Progenitor cell of endocrine pancreas (in vitro differentiated cells): ENCODE data around the gene AOAH. TPM values are rescaled to one million over a fixed set of nuclear protein-coding genes. Genes with fewer than 3 reads are reported as not detected.

ENCODE experiments used
- DNase-seq: peaks from one replicate; pipeline ENCODE4 v3.0.0; 2021; ENCODE audit warnings: low spot score; ENCODE audit not compliant: unreplicated experiment
- H3K27ac Mint-ChIP-seq: 2 replicates; pipeline ENCODE4 v1.8.0; 2021; ENCODE audit warnings: mild to moderate bottlenecking, moderate library complexity, mixed read lengths
- H3K27me3 Mint-ChIP-seq: 2 replicates; pipeline ENCODE4 v1.8.0; 2021; ENCODE audit warnings: mixed read lengths
- H3K36me3 Mint-ChIP-seq: 2 replicates; pipeline ENCODE4 v1.8.0; 2022; ENCODE audit warnings: mixed read lengths; ENCODE audit not compliant: insufficient read depth
- H3K4me1 Mint-ChIP-seq: 2 replicates; pipeline ENCODE4 v1.8.0; 2021; ENCODE audit warnings: low read depth, mixed read lengths
- H3K4me3 Mint-ChIP-seq: 2 replicates; pipeline ENCODE4 v1.8.0; 2021; ENCODE audit warnings: low read depth, mild to moderate bottlenecking, moderate library complexity, mixed read lengths
- H3K9me3 Mint-ChIP-seq: 2 replicates; pipeline ENCODE4 v1.8.0; 2021; ENCODE audit warnings: low read depth, mixed read lengths
- total RNA-seq: library from RNA; stranded (reverse); gene quantifications from 2 replicates; pipeline ENCODE4 v1.2.1, GENCODE V29; 2021
- TF ChIP-seq, protein P1 (sequence below): fragments of 200-600 bp; sonication (generic); IDR thresholded peaks from one replicate; pipeline ENCODE4 v1.5.0; 2021; ENCODE audit warnings: antibody characterized with exemption, mild to moderate bottlenecking; ENCODE audit not compliant: unreplicated experiment

Gene AOAH
- total RNA-seq, 1 donor from 2014 or later = 3.3 TPM

DNA sequence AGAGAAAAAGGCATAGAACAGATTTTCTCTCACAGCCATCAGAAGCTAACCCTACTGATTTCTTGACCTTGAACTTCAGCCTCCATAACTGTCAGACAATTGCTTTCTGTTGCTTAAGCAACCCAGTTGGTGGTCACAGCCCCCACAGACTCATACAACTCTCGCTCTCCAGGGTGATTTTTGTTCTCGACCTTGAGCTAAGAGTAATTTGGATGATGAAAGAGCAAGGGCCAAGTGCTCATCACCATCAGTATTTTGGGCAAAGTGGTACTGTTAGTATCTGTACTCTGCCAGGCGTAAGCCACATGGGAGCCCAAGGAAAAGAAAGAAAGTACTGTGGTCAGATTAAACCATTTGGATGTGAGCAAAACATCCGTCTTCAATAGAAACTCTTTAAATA is 81.9 kb downstream of the AOAH start:
- Mint-ChIP-seq H3K4me1 (peaks cover 6% of the 10 kb centered on the region), H3K9me3 (no peaks in the 10 kb centered on the region), H3K27me3 (no peaks in the 10 kb centered on the region), H3K4me3 (no peak overlapping the region), H3K36me3 (no peaks in the 10 kb centered on the region), H3K27ac (no peak overlapping the region)
- TF ChIP-seq, protein P1, sequence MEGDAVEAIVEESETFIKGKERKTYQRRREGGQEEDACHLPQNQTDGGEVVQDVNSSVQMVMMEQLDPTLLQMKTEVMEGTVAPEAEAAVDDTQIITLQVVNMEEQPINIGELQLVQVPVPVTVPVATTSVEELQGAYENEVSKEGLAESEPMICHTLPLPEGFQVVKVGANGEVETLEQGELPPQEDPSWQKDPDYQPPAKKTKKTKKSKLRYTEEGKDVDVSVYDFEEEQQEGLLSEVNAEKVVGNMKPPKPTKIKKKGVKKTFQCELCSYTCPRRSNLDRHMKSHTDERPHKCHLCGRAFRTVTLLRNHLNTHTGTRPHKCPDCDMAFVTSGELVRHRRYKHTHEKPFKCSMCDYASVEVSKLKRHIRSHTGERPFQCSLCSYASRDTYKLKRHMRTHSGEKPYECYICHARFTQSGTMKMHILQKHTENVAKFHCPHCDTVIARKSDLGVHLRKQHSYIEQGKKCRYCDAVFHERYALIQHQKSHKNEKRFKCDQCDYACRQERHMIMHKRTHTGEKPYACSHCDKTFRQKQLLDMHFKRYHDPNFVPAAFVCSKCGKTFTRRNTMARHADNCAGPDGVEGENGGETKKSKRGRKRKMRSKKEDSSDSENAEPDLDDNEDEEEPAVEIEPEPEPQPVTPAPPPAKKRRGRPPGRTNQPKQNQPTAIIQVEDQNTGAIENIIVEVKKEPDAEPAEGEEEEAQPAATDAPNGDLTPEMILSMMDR = no peak
- no peak for DNase-seq

DNA sequence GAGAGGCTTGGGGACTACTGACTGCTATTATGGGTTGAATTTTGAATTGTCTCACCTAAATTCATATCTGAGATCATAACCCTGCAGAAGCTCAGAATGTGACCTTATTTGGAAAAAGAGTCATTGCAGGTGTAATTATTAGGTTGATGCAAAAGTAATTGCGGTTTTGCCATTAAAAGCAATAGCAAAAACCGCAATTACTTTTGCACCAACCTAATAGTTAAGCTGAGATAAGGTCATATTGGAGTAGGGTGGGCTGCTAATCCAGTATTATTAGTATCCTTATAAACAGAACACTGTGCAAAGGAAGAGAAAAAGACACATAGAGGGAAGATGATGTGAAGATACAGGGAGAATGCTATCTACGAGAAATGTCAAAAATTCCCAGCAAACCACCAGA is 82.3 kb downstream of the AOAH start:
- H3K27ac Mint-ChIP-seq = no peak overlapping the region
- H3K27me3 Mint-ChIP-seq = no peaks in the 10 kb centered on the region
- TF ChIP-seq, protein P1 = no peak
- H3K9me3 Mint-ChIP-seq = no peaks in the 10 kb centered on the region
- H3K36me3 Mint-ChIP-seq = no peaks in the 10 kb centered on the region
- H3K4me1 Mint-ChIP-seq = peaks cover 6% of the 10 kb centered on the region
- no peak for DNase-seq
- no peak overlapping the region for H3K4me3 Mint-ChIP-seq

DNA sequence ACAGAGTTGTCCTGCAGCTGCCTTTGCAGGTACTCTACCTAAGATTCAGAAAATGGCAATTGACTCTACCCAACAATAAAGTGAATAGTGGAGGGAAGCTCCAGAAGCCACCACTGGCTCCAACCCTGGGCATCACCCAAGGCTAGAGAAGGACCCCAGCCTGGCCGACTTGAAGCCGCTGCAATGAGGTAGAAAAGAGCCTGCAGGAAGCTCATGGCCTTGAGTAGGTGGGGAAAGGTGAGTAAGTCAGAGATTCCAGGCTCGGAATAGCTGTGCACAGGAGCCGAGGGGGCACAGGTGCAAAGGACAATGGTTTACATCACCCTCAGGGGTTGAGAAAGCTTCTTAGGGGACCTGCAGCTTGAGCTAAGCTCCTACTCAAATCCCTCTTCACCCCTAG is 83.6 kb downstream of the AOAH start:
- Mint-ChIP-seq H3K9me3 (no peaks in the 10 kb centered on the region), H3K4me1 (peaks cover 13% of the 10 kb centered on the region), H3K27ac (no peak overlapping the region), H3K36me3 (no peaks in the 10 kb centered on the region), H3K4me3 (no peak overlapping the region), H3K27me3 (no peaks in the 10 kb centered on the region)
- no peak for DNase-seq
- TF ChIP-seq, protein P1 = no peak

DNA sequence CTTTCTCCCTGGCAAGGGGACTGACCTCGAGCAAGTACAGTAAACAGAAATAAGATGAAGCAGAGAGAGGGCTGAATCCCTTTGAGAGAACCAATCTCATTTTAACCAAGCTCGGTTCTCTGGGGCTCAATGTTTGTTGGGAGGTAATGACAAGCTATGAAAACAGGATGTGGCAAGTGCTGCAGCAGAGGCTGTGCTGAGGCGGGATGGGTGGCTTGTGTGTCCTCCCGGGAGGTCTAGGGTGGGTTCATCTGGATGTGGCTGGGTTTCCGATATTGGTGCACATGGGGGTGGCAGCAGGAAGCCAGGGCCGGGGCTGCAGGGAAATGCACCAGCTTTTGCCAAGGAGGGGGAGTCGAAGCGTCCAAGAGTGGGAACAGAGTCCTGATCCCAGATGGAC is 84.5 kb downstream of the AOAH start:
- Mint-ChIP-seq H3K9me3 (no peaks in the 10 kb centered on the region), H3K4me3 (no peak overlapping the region), H3K36me3 (no peaks in the 10 kb centered on the region), H3K4me1 (peaks cover 17% of the 10 kb centered on the region), H3K27ac (no peak overlapping the region), H3K27me3 (no peaks in the 10 kb centered on the region)
- DNase-seq = no peak
- TF ChIP-seq, protein P1 = no peak

DNA sequence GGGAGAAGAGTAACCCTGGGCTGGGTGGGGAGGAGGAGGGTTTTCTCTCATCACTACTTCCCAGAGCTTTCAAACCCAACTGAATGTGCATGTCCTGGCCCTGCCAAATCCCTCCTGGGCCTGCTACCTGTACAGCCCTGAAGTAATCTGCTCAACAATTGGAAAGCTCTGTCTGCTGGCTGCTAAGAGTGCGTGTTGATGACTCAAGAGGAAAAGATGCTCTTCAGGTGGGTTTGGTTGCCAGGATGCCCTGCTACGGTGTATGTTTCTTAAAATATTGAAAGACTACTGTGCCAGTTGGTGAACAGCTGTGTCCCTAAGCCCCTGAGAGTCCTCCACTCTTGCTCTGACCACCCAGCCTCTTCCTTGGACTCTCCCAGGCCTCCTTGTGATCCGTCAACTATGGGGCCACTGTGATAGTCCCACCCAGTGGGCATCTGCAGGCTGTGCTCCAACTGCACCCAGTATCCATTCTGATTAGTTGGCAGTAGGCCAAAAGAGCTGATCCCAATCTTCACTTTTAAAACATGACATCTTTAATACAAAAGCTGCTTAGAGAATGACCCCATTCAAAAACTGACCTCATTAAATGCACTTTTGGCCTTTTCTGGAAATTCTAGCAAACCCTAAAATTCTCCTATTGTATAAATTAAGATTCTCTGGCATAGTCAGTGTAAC is 85.6 kb downstream of the AOAH start:
- H3K36me3 Mint-ChIP-seq = no peaks in the 10 kb centered on the region
- H3K27me3 Mint-ChIP-seq = no peaks in the 10 kb centered on the region
- DNase-seq = no peak
- TF ChIP-seq, protein P1 = no peak
- H3K4me1 Mint-ChIP-seq = peaks cover 22% of the 10 kb centered on the region
- H3K27ac Mint-ChIP-seq = no peak overlapping the region
- no peak overlapping the region for H3K4me3 Mint-ChIP-seq
- H3K9me3 Mint-ChIP-seq = no peaks in the 10 kb centered on the region
